SK-N-MC (cell line): Measurements from ENCODE around the gene TARS1.

Experiments
- EZH2 ChIP-seq: fragments of 200-600 bp; sonication (generic); IDR thresholded peaks from one replicate; pipeline ENCODE4 v1.6.1; 2017; ENCODE audit warnings: antibody characterized with exemption
- FOXP2 ChIP-seq: optimal IDR thresholded peaks from 2 replicates; pipeline ENCODE3; 2011; ENCODE audit warnings: mild to moderate bottlenecking, moderate library complexity; ENCODE audit not compliant: insufficient read depth; ENCODE audit errors: extremely low read length, control extremely low read depth
- POLR2AphosphoS5 ChIP-seq: IDR thresholded peaks from 2 replicates; pipeline ENCODE4 v1.6.1; 2012; ENCODE audit warnings: mild to moderate bottlenecking, low read depth, low read length, borderline replicate concordance

GRCh38 chr5:33504570-33504969 is 63.8 kb downstream of the TARS1 start:
- TF ChIP-seq EZH2: no peak
- TF ChIP-seq POLR2AphosphoS5: no peak
- no peak for TF ChIP-seq FOXP2
